HEK293 (cell line): Measurements from ENCODE around the gene SLC15A2.

ENCODE experiments used
- CTCF ChIA-PET: fragments of 350-600 bp; formaldehyde crosslinking; extraction: SDS; loops from one replicate; lab custom pipeline; 2021; ENCODE audit warnings: antibody characterized with exemption; lab: Yijun Ruan, JAX
- POLR2A ChIA-PET: fragments of 300-600 bp; formaldehyde crosslinking; extraction: SDS; loops from one replicate; lab custom pipeline; 2020; ENCODE audit warnings: antibody characterized with exemption, inconsistent platforms; lab: Yijun Ruan, JAX
- H3K27ac ChIP-seq: fragments of 200-500 bp; sonication (Bioruptor generic); 2 replicates; pipeline ENCODE4 v1.5.1; 2014; ENCODE audit warnings: low read depth, low read length, control low read depth, inconsistent platforms; ENCODE audit errors: extremely low read depth
- H3K36me3 ChIP-seq, 2 experiments: fragments of 200-500 bp in 1 of 2; sonication (Bioruptor generic) in 1 of 2; 1 replicate in 1 of 2; 2 replicates in 1 of 2; pipeline ENCODE4 v1.5.1; 2014 to 2017; ENCODE audit warnings: inconsistent platforms in 2 of 2, low read length in 2 of 2; ENCODE audit not compliant: control insufficient read depth in 2 of 2, insufficient read depth in 1 of 2
- H3K4me1 ChIP-seq: fragments of 200-500 bp; sonication (Bioruptor generic); 2 replicates; pipeline ENCODE4 v1.5.1; 2014; ENCODE audit warnings: mild to moderate bottlenecking, low read length, inconsistent platforms; ENCODE audit not compliant: control insufficient read depth, insufficient read depth
- H3K4me3 ChIP-seq: 2 replicates; pipeline ENCODE4 v1.5.1; 2011; ENCODE audit warnings: low read depth, mild to moderate bottlenecking, control low read depth, low read length, moderate library complexity
- H3K9me3 ChIP-seq: fragments of 200-500 bp; sonication (Bioruptor generic); 2 replicates; pipeline ENCODE4 v1.5.1; 2014; ENCODE audit warnings: low read depth, low read length, inconsistent platforms; ENCODE audit not compliant: control insufficient read depth, insufficient read depth
- AEBP2 ChIP-seq: fragments of 450-650 bp; formaldehyde crosslinking; IDR thresholded peaks from 2 replicates; pipeline ENCODE4 v1.5.1; 2016; ENCODE audit warnings: missing biosample characterization, missing genetic modification characterization, borderline replicate concordance
- INSM2 ChIP-seq: fragments of 450-650 bp; formaldehyde crosslinking; IDR thresholded peaks from 2 replicates; pipeline ENCODE4 v1.5.1; 2016; ENCODE audit warnings: missing biosample characterization, missing genetic modification characterization
- MYNN ChIP-seq: fragments of 450-650 bp; formaldehyde crosslinking; IDR thresholded peaks from 2 replicates; pipeline ENCODE4 v1.5.1; 2016; ENCODE audit warnings: missing biosample characterization, missing genetic modification characterization, borderline replicate concordance
- PRDM6 ChIP-seq: fragments of 450-650 bp; formaldehyde crosslinking; IDR thresholded peaks from 2 replicates; pipeline ENCODE4 v1.5.1; 2017; ENCODE audit warnings: missing biosample characterization, missing genetic modification characterization
- RBAK ChIP-seq: fragments of 450-650 bp; formaldehyde crosslinking; IDR thresholded peaks from 2 replicates; pipeline ENCODE4 v1.5.1; 2016; ENCODE audit warnings: missing biosample characterization, missing genetic modification characterization
- ZBTB21 ChIP-seq: fragments of 450-650 bp; formaldehyde crosslinking; IDR thresholded peaks from 2 replicates; pipeline ENCODE4 v1.5.1; 2017; ENCODE audit warnings: missing biosample characterization, missing genetic modification characterization
- ZFP41 ChIP-seq: fragments of 450-650 bp; formaldehyde crosslinking; IDR thresholded peaks from 2 replicates; pipeline ENCODE4 v1.5.1; 2016; ENCODE audit warnings: missing biosample characterization, missing genetic modification characterization, borderline replicate concordance
- ZNF10 ChIP-seq: fragments of 450-650 bp; formaldehyde crosslinking; IDR thresholded peaks from 2 replicates; pipeline ENCODE4 v1.5.1; 2017; ENCODE audit warnings: missing biosample characterization, missing genetic modification characterization
- ZNF146 ChIP-seq: fragments of 450-650 bp; formaldehyde crosslinking; IDR thresholded peaks from 2 replicates; pipeline ENCODE4 v1.5.1; 2016; ENCODE audit warnings: missing biosample characterization, missing genetic modification characterization
- ZNF18 ChIP-seq: fragments of 450-650 bp; formaldehyde crosslinking; IDR thresholded peaks from 2 replicates; pipeline ENCODE4 v1.5.1; 2016; ENCODE audit warnings: missing biosample characterization, missing genetic modification characterization
- ZNF239 ChIP-seq: fragments of 450-650 bp; formaldehyde crosslinking; IDR thresholded peaks from 2 replicates; pipeline ENCODE4 v1.5.1; 2016; ENCODE audit warnings: missing biosample characterization, missing genetic modification characterization
- ZNF302 ChIP-seq: fragments of 450-650 bp; formaldehyde crosslinking; IDR thresholded peaks from 2 replicates; pipeline ENCODE4 v1.5.1; 2016; ENCODE audit warnings: missing biosample characterization, missing genetic modification characterization, low read depth
- ZNF362 ChIP-seq: fragments of 450-650 bp; formaldehyde crosslinking; IDR thresholded peaks from 2 replicates; pipeline ENCODE4 v1.5.1; 2016; ENCODE audit warnings: missing biosample characterization, missing genetic modification characterization
- ZNF488 ChIP-seq: fragments of 450-650 bp; formaldehyde crosslinking; IDR thresholded peaks from 2 replicates; pipeline ENCODE4 v1.5.1; 2016; ENCODE audit warnings: missing biosample characterization, missing genetic modification characterization
- ZNF510 ChIP-seq: fragments of 450-650 bp; formaldehyde crosslinking; IDR thresholded peaks from 2 replicates; pipeline ENCODE4 v1.5.1; 2018; ENCODE audit warnings: mild to moderate bottlenecking, missing genetic modification characterization, missing biosample characterization; ENCODE audit not compliant: insufficient replicate concordance
- ZNF600 ChIP-seq: fragments of 450-650 bp; formaldehyde crosslinking; IDR thresholded peaks from 2 replicates; pipeline ENCODE4 v1.5.1; 2016; ENCODE audit warnings: missing biosample characterization, missing genetic modification characterization
- ZNF645 ChIP-seq: fragments of 450-650 bp; formaldehyde crosslinking; IDR thresholded peaks from 2 replicates; pipeline ENCODE4; 2016; ENCODE audit warnings: missing biosample characterization, missing genetic modification characterization
- ZNF654 ChIP-seq: fragments of 450-650 bp; formaldehyde crosslinking; IDR thresholded peaks from 2 replicates; pipeline ENCODE4 v1.5.1; 2016; ENCODE audit warnings: low read depth, missing biosample characterization, missing genetic modification characterization
- ZNF670 ChIP-seq: fragments of 450-650 bp; formaldehyde crosslinking; IDR thresholded peaks from 2 replicates; pipeline ENCODE4 v1.5.1; 2016; ENCODE audit warnings: missing biosample characterization, missing genetic modification characterization, low read depth
- ZSCAN30 ChIP-seq: fragments of 450-650 bp; IDR thresholded peaks from 2 replicates; pipeline ENCODE4 v1.5.1; 2018; ENCODE audit warnings: missing biosample characterization, mild to moderate bottlenecking, missing genetic modification characterization, moderate library complexity

The SLC15A2 gene

GRCh38 chr3:121958801-121959200 is 64.6 kb downstream of the SLC15A2 start:
- H3K36me3 ChIP-seq: no peaks in the 10 kb centered on the region
- ChIA-PET CTCF (no interaction called here), POLR2A (no interaction called here)
- no peak overlapping the region for H3K27ac ChIP-seq
- no peaks in the 10 kb centered on the region for H3K9me3 ChIP-seq
- H3K4me1 ChIP-seq: no peaks in the 10 kb centered on the region
- TF ChIP-seq ZNF302 (tag by site-specific recombination): no peak
- no peak for TF ChIP-seq ZNF488 (tag by site-specific recombination)
- no peak for TF ChIP-seq ZNF600 (tag by site-specific recombination)
- TF ChIP-seq ZNF645: no peak
- TF ChIP-seq ZNF654: no peak
- TF ChIP-seq ZBTB21: no peak
- no peak for TF ChIP-seq RBAK (tag by site-specific recombination)
- TF ChIP-seq MYNN (tag by site-specific recombination): no peak
- no peak overlapping the region for H3K4me3 ChIP-seq

- H3K9me3 ChIP-seq: no peaks in the 10 kb centered on the region
- no peak overlapping the region for H3K4me3 ChIP-seq
- H3K36me3 ChIP-seq: no peaks in the 10 kb centered on the region
- ChIA-PET POLR2A (no interaction called here), CTCF (no interaction called here)
- no peak overlapping the region for H3K27ac ChIP-seq
- TF ChIP-seq ZNF362 (tag by site-specific recombination) (no peak), ZNF239 (tag by site-specific recombination) (no peak), ZSCAN30 (no peak), PRDM6 (tag by site-specific recombination) (no peak), ZNF670 (tag by site-specific recombination) (no peak), ZNF10 (tag by site-specific recombination) (no peak), AEBP2 (tag by site-specific recombination) (no peak), ZNF510 (tag by site-specific recombination) (no peak), ZNF146 (tag by site-specific recombination) (no peak), ZFP41 (no peak), INSM2 (no peak), ZNF18 (tag by site-specific recombination) (no peak)
- TF ChIP-seq, all 188 proteins: peak for 0
- no peaks in the 10 kb centered on the region for H3K4me1 ChIP-seq
Observed at GRCh38 chr3:121961283-121961682, 67.1 kb downstream of the SLC15A2 start.
